ENCODE measurements around the gene TSC2.
"Not testable (repeated sequence)": the region's sequence is repeated elsewhere in the genome, so short reads cannot be mapped to it uniquely, and the experiment has no call there.

Gene TSC2

GRCh38 chr16:2032285-2033056 is 15.3 kb upstream of the TSC2 start:
- DNase-seq = no peak

DNA sequence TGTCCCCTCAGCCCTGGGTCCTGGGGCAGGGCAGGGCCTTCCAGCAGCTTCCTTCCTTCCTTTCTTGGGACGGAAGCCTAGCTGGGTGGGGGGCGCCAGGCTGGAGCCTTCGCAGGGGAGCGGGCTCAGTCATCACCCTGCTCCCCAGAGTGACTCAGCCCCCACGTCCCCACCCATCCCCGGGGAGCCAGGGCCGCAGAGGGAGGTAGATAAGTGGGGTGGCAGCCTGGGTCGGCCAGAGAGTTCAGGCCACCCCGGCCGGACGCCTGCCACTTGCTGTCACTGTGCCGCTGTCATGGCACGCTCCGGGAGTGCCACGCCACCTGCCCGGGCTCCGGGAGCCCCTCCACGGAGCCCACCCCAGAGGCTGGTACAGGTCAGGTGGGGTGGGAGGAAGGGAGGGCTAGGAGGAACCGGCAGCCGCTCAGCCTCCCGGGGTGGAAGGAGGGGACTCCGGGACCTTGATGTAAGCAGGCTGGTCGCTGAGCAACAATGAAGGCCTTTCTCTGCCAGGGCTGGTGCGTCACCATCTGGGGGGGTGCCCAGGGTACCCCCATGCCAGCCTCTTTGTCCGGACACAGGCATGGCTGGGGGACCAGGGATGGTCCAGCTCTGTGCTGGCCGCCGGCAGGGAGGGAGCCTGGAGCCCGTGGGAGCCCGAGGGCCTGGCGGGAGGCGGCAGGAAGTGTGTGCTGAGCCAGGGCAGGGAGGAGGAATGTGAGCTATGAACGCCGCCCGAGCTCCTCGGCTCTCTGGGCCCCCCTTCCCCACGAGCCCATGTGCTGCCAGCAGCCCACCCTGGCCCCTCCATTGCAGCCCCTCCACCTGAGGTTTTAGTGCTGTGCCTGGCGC is 14.5 kb upstream of the TSC2 start:
- DNase-seq = peak; percentile 71

GRCh38 chr16:2033909-2034695 is 13.7 kb upstream of the TSC2 start:
- not testable (repeated sequence) for DNase-seq

- no peak for DNase-seq
Measured at GRCh38 chr16:2034696-2035430, 12.9 kb upstream of the TSC2 start.

GRCh38 chr16:2035431-2036199 is 12.2 kb upstream of the TSC2 start:
- DNase-seq = peak; percentile 69

DNA sequence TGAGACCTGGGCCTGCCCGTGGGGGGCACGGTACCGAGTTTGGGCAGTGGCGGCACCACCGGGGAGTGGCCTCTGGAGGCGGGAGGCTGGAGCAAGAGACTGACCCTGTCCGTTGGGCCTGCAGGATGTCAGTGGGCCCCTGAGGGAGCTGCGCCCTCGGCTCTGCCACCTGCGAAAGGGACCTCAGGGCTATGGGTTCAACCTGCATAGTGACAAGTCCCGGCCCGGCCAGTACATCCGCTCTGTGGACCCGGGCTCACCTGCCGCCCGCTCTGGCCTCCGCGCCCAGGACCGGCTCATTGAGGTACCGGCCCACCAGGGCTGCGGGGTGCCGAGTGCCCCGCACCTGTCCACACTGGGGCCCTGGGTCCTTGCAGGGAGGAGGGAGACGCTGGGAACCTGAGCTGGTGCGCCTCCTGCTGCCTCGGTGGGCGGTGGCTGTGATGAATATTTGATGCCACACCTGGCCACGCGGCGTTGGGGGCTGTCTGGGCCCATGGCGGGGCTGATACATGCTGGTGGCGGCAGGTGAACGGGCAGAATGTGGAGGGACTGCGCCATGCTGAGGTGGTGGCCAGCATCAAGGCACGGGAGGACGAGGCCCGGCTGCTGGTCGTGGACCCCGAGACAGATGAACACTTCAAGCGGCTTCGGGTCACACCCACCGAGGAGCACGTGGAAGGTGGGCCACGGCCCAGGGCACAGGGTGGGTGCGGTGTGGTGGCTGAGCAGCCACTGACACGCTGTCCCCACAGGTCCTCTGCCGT is 11.4 kb upstream of the TSC2 start:
- no peak for DNase-seq

GRCh38 chr16:2037115-2037514 is 10.7 kb upstream of the TSC2 start:
- no peak for DNase-seq

DNA sequence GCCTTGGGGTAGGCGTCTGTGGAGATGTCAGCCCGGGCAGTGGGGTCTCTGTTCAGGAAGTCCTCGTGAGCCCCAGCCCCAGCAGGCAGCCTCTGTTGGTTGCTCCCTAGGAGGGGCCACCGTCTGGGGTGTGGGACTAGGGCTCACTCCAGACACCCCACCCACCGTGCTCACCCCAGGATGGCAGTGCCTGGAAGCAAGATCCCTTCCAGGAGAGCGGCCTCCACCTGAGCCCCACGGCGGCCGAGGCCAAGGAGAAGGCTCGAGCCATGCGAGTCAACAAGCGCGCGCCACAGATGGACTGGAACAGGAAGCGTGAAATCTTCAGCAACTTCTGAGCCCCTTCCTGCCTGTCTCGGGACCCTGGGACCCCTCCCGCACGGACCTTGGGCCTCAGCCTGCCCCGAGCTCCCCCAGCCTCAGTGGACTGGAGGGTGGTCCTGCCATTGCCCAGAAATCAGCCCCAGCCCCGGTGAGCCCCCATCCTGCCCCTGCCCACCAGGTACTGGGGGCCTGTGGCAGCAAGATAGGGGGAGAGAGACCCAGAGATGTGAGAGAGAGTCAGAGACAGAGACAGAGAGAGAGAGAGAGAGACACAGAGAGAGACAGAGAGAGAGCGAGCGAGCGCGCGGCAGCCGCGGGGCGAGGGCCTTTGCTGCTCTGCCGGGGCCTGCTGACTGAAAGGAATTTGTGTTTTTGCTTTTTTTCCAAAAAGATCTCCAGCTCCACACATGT is 10.0 kb upstream of the TSC2 start:
- no peak for DNase-seq

DNA sequence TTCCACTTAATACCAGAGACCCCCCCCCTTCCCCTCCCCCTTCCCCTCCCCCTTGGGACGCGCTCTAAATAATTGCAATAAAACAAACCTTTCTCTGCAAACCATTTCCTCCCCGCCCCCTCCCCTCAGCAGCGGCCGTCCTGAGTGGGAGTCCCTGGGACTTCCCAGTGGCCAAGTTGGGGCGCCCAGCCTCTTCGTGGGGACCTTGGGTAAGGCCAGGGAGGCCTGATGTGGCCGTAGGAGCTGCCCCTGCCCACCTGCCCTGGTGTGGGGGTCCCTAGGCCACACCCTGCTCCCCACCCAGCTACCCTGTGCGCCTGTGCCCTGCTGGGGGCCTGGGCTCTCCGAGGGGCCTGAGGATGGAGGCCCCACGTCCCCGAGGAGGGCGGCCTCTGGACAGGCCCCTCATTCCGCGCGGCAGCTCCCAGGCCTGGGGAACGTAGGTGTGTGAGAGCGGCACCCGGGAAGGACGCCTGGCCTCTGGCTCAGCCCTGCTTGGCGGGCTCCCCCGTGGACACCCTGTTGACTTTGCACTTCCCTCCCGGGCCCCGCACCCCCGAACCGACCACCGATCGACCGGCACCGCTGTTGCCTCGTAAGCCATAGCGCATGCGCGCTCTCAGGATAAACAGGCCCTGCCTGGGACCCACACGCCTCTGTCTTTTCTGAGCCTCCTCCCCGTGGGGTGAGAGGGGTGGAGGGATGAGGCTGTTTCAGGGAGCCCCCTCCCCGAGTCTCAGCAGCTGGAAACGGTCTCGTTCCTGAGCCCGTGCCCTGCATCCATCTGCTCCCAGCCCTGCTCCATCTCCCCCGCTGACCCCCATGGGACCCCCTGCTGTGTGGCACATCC is 9.2 kb upstream of the TSC2 start:
- peak; percentile 71 for DNase-seq

DNA sequence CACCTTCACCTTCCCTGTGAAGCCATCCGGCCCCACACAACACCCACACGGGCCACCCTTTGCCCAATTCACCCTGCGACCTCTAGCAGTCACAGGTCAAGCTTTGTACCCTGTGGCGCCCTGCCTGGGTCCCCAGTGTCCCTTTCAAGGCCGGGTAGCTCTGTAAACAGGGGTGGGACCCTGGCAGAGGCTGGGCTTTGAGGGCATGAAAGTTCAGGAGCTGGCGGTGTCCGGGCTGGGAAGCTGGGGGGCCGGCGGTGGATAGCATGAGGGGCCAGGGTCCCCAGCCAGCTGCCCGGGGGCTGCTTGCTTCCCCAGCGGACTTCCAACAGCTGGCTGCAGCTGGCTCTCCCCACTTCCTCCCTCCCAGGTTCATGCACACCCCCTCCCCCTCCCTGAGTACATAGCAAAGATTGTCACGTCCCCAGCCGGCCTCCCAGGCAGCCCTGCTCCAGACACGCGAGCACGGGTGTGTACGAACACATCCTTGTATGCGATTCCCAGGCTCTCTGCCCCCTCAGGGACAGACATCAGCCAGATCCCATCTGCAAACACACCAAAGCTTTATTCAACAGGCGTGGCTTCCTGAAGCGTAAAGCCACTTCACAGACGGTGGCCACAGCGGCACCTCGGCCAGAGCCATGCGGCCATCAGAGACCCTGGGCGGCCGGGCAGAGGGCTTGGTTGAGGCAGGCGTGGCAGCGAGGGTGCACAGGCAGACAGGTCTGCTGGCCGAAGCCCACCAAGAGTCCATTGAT is 8.3 kb upstream of the TSC2 start:
- peak; percentile 85 for DNase-seq

- no peak for DNase-seq
Measured at GRCh38 chr16:2040041-2040786, 7.6 kb upstream of the TSC2 start.

DNA sequence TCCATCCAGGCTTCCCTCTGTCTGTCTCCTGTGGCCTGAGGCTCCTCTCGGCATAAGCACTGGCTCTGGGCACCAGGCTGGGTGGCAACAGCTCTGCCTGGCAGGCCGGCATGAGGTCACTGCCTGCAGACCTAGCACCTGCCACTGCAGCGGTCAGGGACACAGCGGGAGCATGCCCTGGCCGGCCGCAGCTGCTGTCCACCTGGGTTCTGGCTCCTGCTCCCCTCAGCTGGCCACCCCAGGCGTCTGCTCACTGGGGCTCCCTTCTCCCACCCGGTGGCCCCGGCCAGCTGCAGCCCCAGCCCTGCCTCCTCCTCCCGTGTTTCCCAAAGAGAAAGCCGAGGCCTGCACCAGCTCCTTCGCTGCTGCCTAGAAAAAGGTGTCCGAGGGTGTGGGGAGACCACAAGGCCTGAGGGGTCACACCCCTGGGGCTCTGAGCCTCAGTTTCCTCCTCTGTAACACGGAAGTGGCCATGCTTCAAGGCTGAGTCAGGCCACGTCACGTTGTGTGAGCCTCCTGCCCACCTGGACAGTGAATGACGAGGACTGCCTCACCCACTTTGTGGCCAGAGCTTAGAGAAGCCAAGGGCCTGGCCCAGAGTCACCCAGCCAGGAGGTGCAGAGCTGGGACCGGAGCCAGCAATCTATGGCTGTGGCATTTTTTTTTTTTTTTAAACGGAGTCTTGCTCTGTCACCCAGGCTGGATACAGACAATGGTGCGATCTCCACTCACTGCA is 6.8 kb upstream of the TSC2 start:
- DNase-seq = no peak

GRCh38 chr16:2042171-2042985 is 5.4 kb upstream of the TSC2 start:
- DNase-seq = no peak

- no peak for DNase-seq
Measured at GRCh38 chr16:2042986-2043666, 4.7 kb upstream of the TSC2 start.

DNA sequence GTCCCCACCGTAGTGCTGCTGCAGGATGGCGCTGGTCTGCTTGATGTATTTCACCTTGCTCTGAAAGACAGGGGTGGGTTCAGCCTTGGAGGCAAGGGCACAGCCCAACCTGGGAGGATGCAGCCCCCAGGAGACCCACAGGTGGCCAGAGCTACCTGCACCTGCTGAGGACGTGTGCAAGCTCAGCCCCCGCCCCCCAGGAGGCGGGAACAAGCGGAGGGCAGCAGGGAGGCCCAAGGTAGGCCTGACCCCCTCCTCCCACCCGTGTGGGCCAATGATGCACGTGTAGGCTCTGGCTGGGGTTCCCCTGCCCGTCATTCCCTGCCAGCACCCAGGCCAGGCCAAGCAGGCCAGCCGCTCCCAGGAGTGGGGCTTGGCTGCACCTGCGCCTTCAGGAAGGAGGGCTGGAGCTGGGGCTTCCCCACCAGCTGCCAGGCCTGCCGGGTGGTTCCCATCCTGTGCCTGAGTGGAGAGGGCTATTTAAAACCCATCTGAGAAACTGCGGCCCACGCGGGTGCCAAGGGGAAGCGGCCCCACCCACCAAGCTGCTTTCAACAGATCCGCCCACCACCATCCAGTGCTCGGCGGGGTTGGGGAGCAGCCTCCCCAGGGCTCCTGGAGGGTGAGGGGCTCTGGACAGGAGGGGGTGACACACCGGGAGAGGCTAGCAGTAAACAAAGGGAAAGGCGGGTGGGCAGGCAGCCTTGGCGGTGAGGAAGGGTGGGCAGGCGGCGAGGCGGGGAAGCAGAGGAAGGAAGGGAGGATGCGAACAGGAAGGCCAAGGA is 3.9 kb upstream of the TSC2 start:
- DNase-seq = no peak
